Heart left ventricle (tissue), 16 donors: ENCODE results near the gene TMEM47. TPM values are rescaled to one million over a fixed set of nuclear protein-coding genes. Genes with fewer than 3 reads are reported as not detected.
A peak's percentile ranks its signal among the peaks of the same experiment; 100 is the strongest.

Source experiments
- ATAC-seq, 4 donors: fragments of 200-7000 bp; cut with Tn5 transposase; one replicate each; pipeline ENCODE4 v1.9.1; 2020 to 2022; ENCODE audit warnings: moderate library complexity in 4 of 4, mild to moderate bottlenecking in 3 of 4, moderate number of reproducible peaks in 1 of 4
- DNase-seq, 5 donors: peaks; one replicate each; pipeline ENCODE4 v3.0.0-alpha.2; 2020
- H3K27ac ChIP-seq, 12 donors: fragments of 200-600 bp; sonication (generic) in 4 of 12; one replicate each; pipeline versions ENCODE4 v1.5.0 to v1.8.0; 2016 to 2022; ENCODE audit warnings: mild to moderate bottlenecking in 2 of 12
- H3K27me3 ChIP-seq, 9 donors: fragments of 200-600 bp; sonication (generic) in 2 of 9; one replicate each; pipeline versions ENCODE4 v1.5.1 to v1.8.0; 2016 to 2022; ENCODE audit warnings: mild to moderate bottlenecking in 3 of 9
- H3K36me3 ChIP-seq, 9 donors: fragments of 200-600 bp; sonication (generic) in 2 of 9; one replicate each; pipeline versions ENCODE4 v1.5.0 to v1.8.0; 2018 to 2022; ENCODE audit warnings: mild to moderate bottlenecking in 2 of 9
- H3K4me1 ChIP-seq, 12 donors: fragments of 200-600 bp; sonication (generic) in 4 of 12; one replicate each; pipeline versions ENCODE4 v1.5.0 to v1.8.0; 2016 to 2022; ENCODE audit warnings: mild to moderate bottlenecking in 3 of 12
- H3K4me3 ChIP-seq, 12 donors: fragments of 200-600 bp; sonication (generic) in 4 of 12; one replicate each; pipeline versions ENCODE4 v1.5.0 to v1.8.0; 2017 to 2022; ENCODE audit warnings: mild to moderate bottlenecking in 9 of 12, moderate library complexity in 4 of 12
- H3K9me3 ChIP-seq, 12 donors: fragments of 200-600 bp; sonication (generic) in 4 of 12; one replicate each; pipeline versions ENCODE4 v1.5.0 to v1.8.0; 2016 to 2022; ENCODE audit warnings: mild to moderate bottlenecking in 1 of 12
- POLR2A ChIP-seq, 2 donors: fragments of 450-650 bp; IDR thresholded peaks; one replicate each; pipeline ENCODE4 v1.6.1; 2017; ENCODE audit warnings: antibody characterized with exemption in 2 of 2, mild to moderate bottlenecking in 2 of 2, moderate library complexity in 2 of 2
- WGBS, 4 donors: extraction: QIAGEN DNeasy Blood & Tissue Kit in 2 of 4; methylation state at CpG; one replicate each; pipeline versions ENCODE4 v1.1.5 to v1.1.7; 2013 to 2018; 5-methylcytosine and 5-hydroxymethylcytosine counted together
- intact Hi-C, 10 donors: fragments of 100-400 bp; cut with DNase I; formaldehyde crosslinking; loops; one replicate each; pipeline versions ENCODE4 v1.11.1 to v1.14.2; 2022
- polyA plus RNA-seq, 2 donors: library from polyadenylated mRNA; stranded (reverse); fragments of 200-250 nt; gene quantifications; one replicate each; pipeline ENCODE4 v1.2.3, GENCODE V29; 2013
- total RNA-seq, 9 donors: library from RNA; depleted of rRNA in 2 of 9; stranded (reverse); fragments of >200 nt in 2 of 9; fragmentation: NEBNext Ultra II Directional in 3 of 9; extraction: Animal tissue kit (Norgen Biotek cat#: 25700) in 3 of 9; gene quantifications; one replicate each; pipeline versions ENCODE4 v1.1.0 to v1.2.4, GENCODE V29; 2016 to 2023
- TF ChIP-seq, protein P1 (sequence below), 12 donors: fragments of 200-600 bp; sonication (generic) in 4 of 12; IDR thresholded peaks; one replicate each; pipeline versions ENCODE4 v1.5.0 to v1.8.0; 2018 to 2022; ENCODE audit warnings: antibody characterized with exemption in 12 of 12, mild to moderate bottlenecking in 5 of 12
- donor health status: ischemic (EF 13 %, LVEDD 7.1; RV severe dilation, severe dysfunction).
- donor health status: healthy with polysubstance abuse.
- donor health status: DM: no; HTN: yes; CAD: no.
- donor health status: DM: no; HTN: no; CAD: no.
- donor health status: ischemic (EF 25% LVEDD 6.9; RV normal size, moderate dysfunction).
- donor health status: ischemic (EF 25% LVEDD 5.7; RV mildly dilated, moderate dysfunction).
- donor health status: healthy.
- donor health status: DM: yes; HTN: yes; CAD: no.
- donor health status: ischemic (EF 35%, LVEDD 5.7; RV mildly dilated, moderate dysfunction).
- donor health status: nonischemic (EF 11% LVEDD 7.7; RV severe dilation, severe dysfunction).
- donor health status: DM: yes; HTN: yes; CAD: no.
- donor health status: PGD.
- donor health status: ischemic (EF 29% LVEDD 5.4; RV normal size, mild dysfunction).
- donor health status: nonischemic (EF 23%, LVEDD 6.1; RV moderate dilation, normal function).

TMEM47 gene
- total and polyA plus RNA-seq, 11 donors = 14.0 to 47.5 (median 33.9) TPM

DNA sequence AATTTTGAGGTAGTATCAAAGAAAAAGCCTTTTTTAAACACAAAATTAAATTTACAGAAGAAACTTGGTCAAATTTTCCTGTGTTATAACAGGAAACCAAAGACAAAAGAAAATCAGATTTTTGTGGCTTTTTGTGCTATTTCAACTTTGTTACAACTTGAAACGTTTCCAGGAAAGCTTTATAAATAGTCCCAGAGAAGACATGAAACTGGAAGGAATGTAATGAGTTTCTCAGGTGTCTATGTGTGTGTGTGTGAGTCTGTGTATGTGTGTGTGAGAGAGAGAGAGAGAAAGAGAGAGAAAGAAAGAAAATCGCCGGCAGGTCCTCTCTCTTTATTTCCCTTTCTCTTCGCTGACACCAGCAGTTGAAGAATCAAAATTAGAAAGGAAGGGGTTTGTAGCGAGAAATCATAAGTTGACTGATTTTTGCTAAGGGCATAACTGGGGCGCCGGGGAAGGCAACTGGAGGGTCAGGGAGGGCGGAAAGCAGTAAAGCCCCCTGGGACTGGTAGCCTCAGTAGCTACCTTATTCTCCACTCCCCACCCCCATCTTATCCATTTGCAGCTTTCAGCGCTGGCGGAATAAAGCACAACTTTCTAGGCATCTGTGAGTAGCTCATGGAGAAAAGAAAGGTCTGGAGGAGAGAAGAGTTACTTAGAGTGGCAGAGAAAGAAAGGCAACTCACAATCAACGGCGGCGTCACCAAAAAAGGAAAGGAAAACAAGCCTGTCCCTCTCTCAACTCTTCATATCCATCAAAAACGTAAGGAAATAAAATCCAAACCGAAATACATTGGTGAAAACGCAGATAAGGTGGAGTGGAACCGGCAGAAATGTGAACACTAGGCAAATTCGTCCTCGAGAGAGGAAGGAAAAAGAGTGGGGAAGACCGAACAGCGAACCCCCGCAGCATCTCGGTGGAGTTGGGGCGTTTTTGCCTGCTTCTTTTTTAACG is 1.3 kb downstream of the TMEM47 start:
- 0 to 26% (median 12%) methylated on average over 25 of the region's 25 CpGs for WGBS, 4 donors

DNA sequence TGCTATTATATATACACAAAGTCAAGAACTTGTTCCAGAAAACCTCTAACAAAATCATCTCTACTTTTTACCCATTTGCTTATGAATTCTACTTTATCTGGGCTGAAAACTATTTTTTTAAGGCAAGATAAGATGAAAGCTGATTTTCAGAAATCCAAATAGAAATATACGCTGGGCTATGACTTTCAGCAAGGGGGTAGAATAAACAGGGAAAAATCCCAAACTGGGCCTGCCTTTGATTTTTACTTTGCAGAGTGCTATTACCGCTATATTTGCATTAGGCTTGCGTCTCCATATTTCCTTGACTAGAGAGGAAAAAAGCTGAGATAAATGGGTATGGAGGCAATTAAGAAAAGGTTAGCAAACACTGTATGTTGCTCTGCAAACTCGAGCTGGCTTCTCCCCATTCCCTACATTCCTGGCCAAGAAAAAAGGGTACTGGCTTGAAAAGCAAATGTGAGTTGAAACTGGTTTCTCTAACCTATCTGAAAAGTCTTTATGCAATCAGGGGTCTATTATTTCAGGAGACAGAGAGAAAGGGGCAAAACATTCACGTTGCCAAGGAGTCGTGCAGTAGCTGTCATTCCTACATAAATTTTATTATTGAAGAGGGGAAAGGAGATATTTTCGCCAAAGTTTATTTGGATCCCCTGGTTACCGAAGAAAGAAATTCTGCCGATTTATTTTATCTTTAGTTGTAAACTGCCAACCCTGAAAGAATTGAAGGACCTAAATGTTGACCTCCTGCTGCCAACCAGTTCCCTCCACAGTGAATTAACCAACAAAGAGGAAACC is 2.2 kb downstream of the TMEM47 start:
- Histone ChIP-seq H3K4me3 (peak overlapping the region; percentile 26 to 94 (median 68)), H3K27ac (peak overlapping the region; percentile 57 to 89 (median 82)), H3K4me1 (peaks cover 0 to 30% (median 0%) of the 10 kb centered on the region in 12 donors), H3K9me3 (no peaks in the 10 kb centered on the region), H3K36me3 (no peaks in the 10 kb centered on the region), H3K27me3 (peaks cover 0 to 11% (median 0%) of the 10 kb centered on the region in 9 donors)
- 6 to 28% (median 17%) methylated on average over 9 of the region's 9 CpGs for WGBS, 4 donors
- DNase-seq (no peak), ATAC-seq (no peak)
- intact Hi-C loops = loop anchor here in 1 of 10 donors (10.0 kb wide), 1 partner anchor 70 kb away; no protein-coding TSS in a partner anchor
- TF ChIP-seq, protein P1, sequence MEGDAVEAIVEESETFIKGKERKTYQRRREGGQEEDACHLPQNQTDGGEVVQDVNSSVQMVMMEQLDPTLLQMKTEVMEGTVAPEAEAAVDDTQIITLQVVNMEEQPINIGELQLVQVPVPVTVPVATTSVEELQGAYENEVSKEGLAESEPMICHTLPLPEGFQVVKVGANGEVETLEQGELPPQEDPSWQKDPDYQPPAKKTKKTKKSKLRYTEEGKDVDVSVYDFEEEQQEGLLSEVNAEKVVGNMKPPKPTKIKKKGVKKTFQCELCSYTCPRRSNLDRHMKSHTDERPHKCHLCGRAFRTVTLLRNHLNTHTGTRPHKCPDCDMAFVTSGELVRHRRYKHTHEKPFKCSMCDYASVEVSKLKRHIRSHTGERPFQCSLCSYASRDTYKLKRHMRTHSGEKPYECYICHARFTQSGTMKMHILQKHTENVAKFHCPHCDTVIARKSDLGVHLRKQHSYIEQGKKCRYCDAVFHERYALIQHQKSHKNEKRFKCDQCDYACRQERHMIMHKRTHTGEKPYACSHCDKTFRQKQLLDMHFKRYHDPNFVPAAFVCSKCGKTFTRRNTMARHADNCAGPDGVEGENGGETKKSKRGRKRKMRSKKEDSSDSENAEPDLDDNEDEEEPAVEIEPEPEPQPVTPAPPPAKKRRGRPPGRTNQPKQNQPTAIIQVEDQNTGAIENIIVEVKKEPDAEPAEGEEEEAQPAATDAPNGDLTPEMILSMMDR (IDR thresholded peaks at IDR 0.05) = no peak
- TF ChIP-seq POLR2A (IDR thresholded peaks at IDR 0.05) = no peak

More for the DNA sequence above, 1.3 kb downstream of the TMEM47 start:
- peaks cover 0 to 21% (median 0%) of the 10 kb centered on the region in 12 donors for H3K4me1 ChIP-seq
- DNase-seq = no peak
- H3K4me3 ChIP-seq = peak overlapping the region; percentile 26 to 94 (median 68)
- peaks cover 0 to 11% (median 0%) of the 10 kb centered on the region in 9 donors for H3K27me3 ChIP-seq
- no peaks in the 10 kb centered on the region for H3K9me3 ChIP-seq
- no peak for ATAC-seq
- TF ChIP-seq POLR2A (IDR thresholded peaks at IDR 0.05) = no peak
- TF ChIP-seq, protein P1 (IDR thresholded peaks at IDR 0.05) = no peak
- H3K36me3 ChIP-seq = no peaks in the 10 kb centered on the region
- peak overlapping the region; percentile 57 to 89 (median 82) for H3K27ac ChIP-seq
- intact Hi-C loops = loop anchor here in 1 of 10 donors (10.0 kb wide), 1 partner anchor 71 kb away; no protein-coding TSS in a partner anchor

DNA sequence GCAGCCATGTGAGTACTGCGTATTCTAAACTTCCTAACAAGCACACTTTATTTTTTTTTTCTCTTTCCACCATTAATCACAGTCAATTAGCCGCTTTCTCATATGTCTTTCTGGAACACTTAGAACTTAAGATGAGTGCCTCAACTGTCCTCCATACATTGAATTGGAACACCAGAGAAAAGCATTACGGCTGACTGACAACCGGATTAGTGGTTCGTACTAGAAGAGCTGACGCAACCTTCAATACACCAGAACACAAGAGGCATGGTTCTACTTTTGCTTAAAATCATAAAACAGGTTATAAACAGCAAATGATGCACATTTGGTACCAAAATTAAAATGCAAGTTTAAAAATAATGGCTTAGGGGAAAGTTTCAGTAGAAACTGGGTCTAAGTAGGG is 3.3 kb downstream of the TMEM47 start:
- no peak for DNase-seq
- no peak for ATAC-seq
- WGBS, 4 donors = 6 to 53% (median 30%) methylated on average over 6 of the region's 6 CpGs
- no peak for TF ChIP-seq POLR2A (IDR thresholded peaks at IDR 0.05)
- TF ChIP-seq, protein P1 (IDR thresholded peaks at IDR 0.05) = no peak
- intact Hi-C loops = loop anchor here in 1 of 10 donors (10.0 kb wide), 1 partner anchor 69 kb away; no protein-coding TSS in a partner anchor
- Histone ChIP-seq H3K4me3 (peak overlapping the region in 11 of 12 donors; percentile 10 to 94 (median 69)), H3K27ac (peak overlapping the region; percentile 68 to 89 (median 82)), H3K36me3 (no peaks in the 10 kb centered on the region), H3K4me1 (peaks cover 0 to 30% (median 0%) of the 10 kb centered on the region in 12 donors), H3K27me3 (peaks cover 0 to 11% (median 0%) of the 10 kb centered on the region in 9 donors), H3K9me3 (peaks cover 0 to 4% (median 0%) of the 10 kb centered on the region in 12 donors)
